ENCODE measurements around the gene TUSC2.

Gene TUSC2

GRCh38 chr3:50297896-50298725 is 29.9 kb downstream of the TUSC2 start:
- no peak for DNase-seq (ENCODE audit: low read depth)
- TF ChIP-seq, protein P1, sequence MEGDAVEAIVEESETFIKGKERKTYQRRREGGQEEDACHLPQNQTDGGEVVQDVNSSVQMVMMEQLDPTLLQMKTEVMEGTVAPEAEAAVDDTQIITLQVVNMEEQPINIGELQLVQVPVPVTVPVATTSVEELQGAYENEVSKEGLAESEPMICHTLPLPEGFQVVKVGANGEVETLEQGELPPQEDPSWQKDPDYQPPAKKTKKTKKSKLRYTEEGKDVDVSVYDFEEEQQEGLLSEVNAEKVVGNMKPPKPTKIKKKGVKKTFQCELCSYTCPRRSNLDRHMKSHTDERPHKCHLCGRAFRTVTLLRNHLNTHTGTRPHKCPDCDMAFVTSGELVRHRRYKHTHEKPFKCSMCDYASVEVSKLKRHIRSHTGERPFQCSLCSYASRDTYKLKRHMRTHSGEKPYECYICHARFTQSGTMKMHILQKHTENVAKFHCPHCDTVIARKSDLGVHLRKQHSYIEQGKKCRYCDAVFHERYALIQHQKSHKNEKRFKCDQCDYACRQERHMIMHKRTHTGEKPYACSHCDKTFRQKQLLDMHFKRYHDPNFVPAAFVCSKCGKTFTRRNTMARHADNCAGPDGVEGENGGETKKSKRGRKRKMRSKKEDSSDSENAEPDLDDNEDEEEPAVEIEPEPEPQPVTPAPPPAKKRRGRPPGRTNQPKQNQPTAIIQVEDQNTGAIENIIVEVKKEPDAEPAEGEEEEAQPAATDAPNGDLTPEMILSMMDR (conservative IDR thresholded peaks at IDR 0.05; ENCODE audit: low read length): peak; percentile 36

DNA sequence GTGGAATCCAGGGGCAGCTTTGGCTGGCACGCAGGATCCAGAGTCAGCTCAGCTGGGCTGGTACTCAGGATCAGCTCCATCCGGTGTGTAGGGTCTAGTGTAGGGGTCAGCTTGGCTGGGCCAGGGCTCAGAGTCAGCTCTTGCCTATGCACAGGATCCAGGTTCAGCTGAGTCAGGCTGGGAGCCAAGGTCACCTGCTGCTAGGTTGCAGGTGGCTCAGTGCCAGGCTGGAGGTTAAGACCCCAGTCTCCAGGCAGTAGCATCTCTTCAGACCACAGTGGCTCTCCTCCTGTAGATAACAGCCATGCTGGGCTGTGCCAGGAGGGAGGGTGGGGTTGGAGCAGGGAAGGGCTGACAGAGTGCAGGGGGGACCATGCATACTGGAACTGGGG is 30.6 kb downstream of the TUSC2 start:
- no peak overlapping the region for H3K4me3 ChIP-seq (ENCODE audit: low read length)
- no peak for DNase-seq (ENCODE audit: low read depth)
- TF ChIP-seq, protein P1 (conservative IDR thresholded peaks at IDR 0.05; ENCODE audit: low read length): no peak

More at GRCh38 chr3:50297896-50298725, 29.9 kb downstream of the TUSC2 start:
- H3K4me3 ChIP-seq (ENCODE audit: low read length): peak overlapping the region; percentile 97

- TF ChIP-seq, protein P1 (conservative IDR thresholded peaks at IDR 0.05; ENCODE audit: low read length): no peak
- no peak overlapping the region for H3K4me3 ChIP-seq (ENCODE audit: low read length)
- no peak for DNase-seq (ENCODE audit: low read depth)
Observed at GRCh38 chr3:50296721-50297383, 31.2 kb downstream of the TUSC2 start.

DNA sequence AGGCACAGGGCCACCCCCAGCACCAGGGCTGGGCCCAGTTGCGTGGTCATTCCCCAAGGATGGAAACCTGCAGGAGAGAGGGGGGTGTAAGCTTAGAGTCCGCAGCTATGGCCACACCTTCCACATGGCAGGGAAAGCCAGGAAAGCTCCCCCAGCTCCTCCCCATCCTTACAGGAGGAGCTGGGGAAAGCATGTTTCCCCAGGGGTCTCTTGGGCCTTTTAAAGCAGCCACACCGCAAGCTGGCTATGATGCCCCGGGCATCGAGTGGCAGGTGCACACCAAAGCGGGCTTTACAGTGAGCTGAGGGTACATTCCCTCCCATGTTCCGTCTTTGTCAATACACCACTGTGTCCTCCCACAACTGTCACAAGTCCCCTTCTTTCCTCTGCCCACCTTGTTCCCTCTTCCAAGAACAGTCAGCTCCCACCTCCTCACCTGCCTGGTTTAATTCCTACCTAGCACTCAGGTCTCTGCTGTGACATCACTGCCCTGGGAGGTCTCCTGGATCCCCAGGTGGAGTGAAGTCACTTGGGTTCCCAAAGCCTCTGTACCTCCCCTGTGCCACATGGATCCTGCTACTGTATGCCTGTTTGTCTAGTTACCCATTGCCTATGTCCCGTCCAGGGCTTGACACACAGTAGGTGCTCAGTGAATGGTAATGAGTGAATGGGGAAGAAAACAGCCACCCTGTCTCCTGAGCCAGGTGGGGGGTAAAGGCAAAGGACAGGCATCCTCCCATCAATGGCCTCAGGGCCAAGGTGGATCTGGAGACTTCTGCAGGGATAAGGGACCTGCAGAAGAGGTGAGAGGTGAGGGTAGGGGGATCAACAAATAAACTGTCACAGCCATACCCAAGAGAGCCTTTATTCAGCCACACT is 32.2 kb downstream of the TUSC2 start:
- no peak for DNase-seq (ENCODE audit: low read depth)
- H3K4me3 ChIP-seq (ENCODE audit: low read length): no peak overlapping the region
- TF ChIP-seq, protein P1 (conservative IDR thresholded peaks at IDR 0.05; ENCODE audit: low read length): no peak

GRCh38 chr3:50294492-50295403 is 33.3 kb downstream of the TUSC2 start:
- H3K4me3 ChIP-seq (ENCODE audit: low read length): no peak overlapping the region
- no peak for DNase-seq (ENCODE audit: low read depth)
- TF ChIP-seq, protein P1 (conservative IDR thresholded peaks at IDR 0.05; ENCODE audit: low read length): no peak

DNA sequence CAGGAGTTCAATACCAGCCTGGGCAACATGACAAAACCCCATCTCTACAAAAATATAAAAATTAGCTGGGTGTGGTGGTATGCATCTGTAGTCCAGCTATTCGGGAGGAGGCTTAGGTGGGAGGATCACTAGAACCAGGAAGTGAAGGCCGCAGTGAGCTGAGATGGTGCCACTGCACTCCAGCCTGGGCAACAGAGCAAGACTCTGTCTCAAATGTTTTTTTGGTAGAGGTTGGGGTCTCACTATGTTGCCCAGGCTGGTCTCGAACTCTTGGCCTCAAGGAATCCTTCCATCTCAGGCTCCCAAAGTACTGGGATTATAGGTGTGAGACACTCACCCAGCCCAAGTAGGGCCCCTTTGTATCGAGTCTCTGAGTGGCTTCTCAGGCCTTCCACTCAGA is 33.9 kb downstream of the TUSC2 start:
- H3K4me3 ChIP-seq (ENCODE audit: low read length): no peak overlapping the region

More for the DNA sequence above, 33.9 kb downstream of the TUSC2 start:
- TF ChIP-seq, protein P1 (conservative IDR thresholded peaks at IDR 0.05; ENCODE audit: low read length): no peak
- no peak for DNase-seq (ENCODE audit: low read depth)

Measured in AG10803 (cell line).